GM23338 (cell line): Measurements from ENCODE around the gene ATF2. TPM values are rescaled to one million over a fixed set of nuclear protein-coding genes. Genes with fewer than 3 reads are reported as not detected.

ENCODE experiments used
- ATAC-seq: fragments of 200-7000 bp; cut with Tn5 transposase; 3 replicates; pipeline ENCODE4 v1.9.1; 2020
- DNase-seq: peaks from one replicate; pipeline ENCODE4 v3.0.0-alpha.2; 2015; ENCODE audit warnings: low spot score
- H2AFZ ChIP-seq: fragments of 200-600 bp; sonication (generic); 2 replicates; pipeline ENCODE4 v1.8.0; 2016; ENCODE audit warnings: antibody characterized with exemption, mild to moderate bottlenecking, moderate library complexity
- H3F3A ChIP-seq: fragments of 200-600 bp; sonication (generic); replicated peaks from 2 replicates; pipeline ENCODE4 v1.8.0; 2017; ENCODE audit warnings: antibody characterized with exemption, mixed run types, low read depth
- H3K27ac ChIP-seq: fragments of 200-600 bp; sonication (generic); 2 replicates; pipeline ENCODE4 v1.6.1; 2016; ENCODE audit warnings: low read depth
- H3K27me3 ChIP-seq: fragments of 200-600 bp; sonication (generic); 2 replicates; pipeline ENCODE4 v1.8.0; 2016; ENCODE audit warnings: mild to moderate bottlenecking, mixed run types, moderate library complexity; ENCODE audit not compliant: insufficient read depth
- H3K36me3 ChIP-seq: fragments of 200-600 bp; sonication (generic); 2 replicates; pipeline ENCODE4 v1.8.0; 2016; ENCODE audit warnings: mild to moderate bottlenecking; ENCODE audit not compliant: insufficient read depth
- H3K4me1 ChIP-seq: fragments of 200-600 bp; sonication (generic); 2 replicates; pipeline ENCODE4 v1.8.0; 2016; ENCODE audit warnings: mild to moderate bottlenecking, moderate library complexity; ENCODE audit not compliant: insufficient read depth
- H3K4me2 ChIP-seq: fragments of 200-600 bp; sonication (generic); 2 replicates; pipeline ENCODE4 v1.7.1; 2017; ENCODE audit warnings: mixed run types
- H3K4me3 ChIP-seq: fragments of 200-600 bp; sonication (generic); 2 replicates; pipeline ENCODE4 v1.6.1; 2016; ENCODE audit warnings: mixed run types
- H3K79me2 ChIP-seq: fragments of 200-600 bp; sonication (generic); replicated peaks from 2 replicates; pipeline ENCODE4 v1.8.0; 2017; ENCODE audit warnings: mild to moderate bottlenecking; ENCODE audit not compliant: insufficient read depth
- H3K9me2 ChIP-seq: fragments of 200-600 bp; sonication (generic); 2 replicates; pipeline ENCODE4 v1.8.0; 2017; ENCODE audit not compliant: insufficient read depth
- H4K20me1 ChIP-seq: fragments of 200-600 bp; sonication (generic); replicated peaks from 2 replicates; pipeline ENCODE4 v1.8.0; 2017; ENCODE audit warnings: mild to moderate bottlenecking; ENCODE audit not compliant: insufficient read depth
- H3K27ac Mint-ChIP-seq: 2 replicates; pipeline ENCODE4 v1.8.0; 2020; ENCODE audit warnings: inconsistent platforms, mild to moderate bottlenecking, moderate library complexity, mixed read lengths
- H3K27me3 Mint-ChIP-seq: 3 replicates; pipeline ENCODE4 v1.8.0; 2022; ENCODE audit warnings: low read depth, mild to moderate bottlenecking, moderate library complexity, mixed read lengths, inconsistent platforms; ENCODE audit not compliant: insufficient read depth, poor library complexity
- H3K36me3 Mint-ChIP-seq: 3 replicates; pipeline ENCODE4 v1.8.0; 2021; ENCODE audit warnings: low read depth, mild to moderate bottlenecking, inconsistent platforms, moderate library complexity, mixed read lengths
- H3K4me1 Mint-ChIP-seq: 3 replicates; pipeline ENCODE4 v1.8.0; 2020; ENCODE audit warnings: mild to moderate bottlenecking, inconsistent platforms, mixed read lengths
- H3K4me3 Mint-ChIP-seq: 3 replicates; pipeline ENCODE4 v1.8.0; 2021; ENCODE audit warnings: moderate library complexity, mild to moderate bottlenecking, inconsistent platforms, mixed read lengths
- H3K9me3 Mint-ChIP-seq: 3 replicates; pipeline ENCODE4 v1.8.0; 2020; ENCODE audit warnings: moderate library complexity, mild to moderate bottlenecking, inconsistent platforms, mixed read lengths
- EZH2 ChIP-seq: fragments of 200-600 bp; sonication (generic); IDR thresholded peaks from one replicate; pipeline ENCODE4 v1.8.0; 2017; ENCODE audit warnings: antibody characterized with exemption, mild to moderate bottlenecking, low read depth; ENCODE audit not compliant: unreplicated experiment
- EZH2phosphoT487 ChIP-seq: fragments of 200-600 bp; sonication (generic); IDR thresholded peaks from one replicate; pipeline ENCODE4 v1.8.1; 2018; ENCODE audit warnings: antibody characterized with exemption; ENCODE audit not compliant: unreplicated experiment
- STAT1 ChIP-seq: IDR thresholded peaks from one replicate; pipeline ENCODE4 v1.6.1; 2016; ENCODE audit warnings: antibody characterized with exemption; ENCODE audit not compliant: unreplicated experiment
- ZNF114 ChIP-seq: fragments of 250-450 bp; sonication (Bioruptor Pico); IDR thresholded peaks from 2 replicates; pipeline ENCODE4 v1.5.0; 2020; ENCODE audit warnings: mild to moderate bottlenecking, moderate library complexity
- ZNF462 ChIP-seq: fragments of 250-450 bp; sonication (Bioruptor Pico); IDR thresholded peaks from 2 replicates; pipeline ENCODE4 v1.5.0; 2020; ENCODE audit warnings: mild to moderate bottlenecking, moderate library complexity
- polyA plus RNA-seq: library from polyadenylated mRNA; unstranded; fragments of >200 nt; fragmentation: Nextera tagmentation; extraction: Ambion mirVana; gene quantifications from 2 replicates; pipeline ENCODE4 v1.2.1, GENCODE V29; 2016
- total RNA-seq: library from RNA; depleted of rRNA; stranded (reverse); fragments of >200 nt; shearing (Covaris generic); gene quantifications from 2 replicates; pipeline ENCODE4 v1.2.3, GENCODE V29; 2014
- TF ChIP-seq, protein P1 (sequence below): IDR thresholded peaks from 2 replicates; pipeline ENCODE4 v1.6.1; 2016; ENCODE audit warnings: antibody characterized with exemption

The ATF2 gene
- total and polyA plus RNA-seq, 2 experiments from 2014 or later: 23.6 to 56.2 TPM

- TF ChIP-seq ZNF462 (CRISPR knock-in tag): no peak
- no peak for TF ChIP-seq EZH2phosphoT487
- TF ChIP-seq, protein P1, sequence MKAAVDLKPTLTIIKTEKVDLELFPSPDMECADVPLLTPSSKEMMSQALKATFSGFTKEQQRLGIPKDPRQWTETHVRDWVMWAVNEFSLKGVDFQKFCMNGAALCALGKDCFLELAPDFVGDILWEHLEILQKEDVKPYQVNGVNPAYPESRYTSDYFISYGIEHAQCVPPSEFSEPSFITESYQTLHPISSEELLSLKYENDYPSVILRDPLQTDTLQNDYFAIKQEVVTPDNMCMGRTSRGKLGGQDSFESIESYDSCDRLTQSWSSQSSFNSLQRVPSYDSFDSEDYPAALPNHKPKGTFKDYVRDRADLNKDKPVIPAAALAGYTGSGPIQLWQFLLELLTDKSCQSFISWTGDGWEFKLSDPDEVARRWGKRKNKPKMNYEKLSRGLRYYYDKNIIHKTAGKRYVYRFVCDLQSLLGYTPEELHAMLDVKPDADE: no peak
Observed at GRCh38 chr2:175039031-175039430, 129.0 kb downstream of the ATF2 start (continued).

- Histone ChIP-seq H3K4me2 (no peak overlapping the region), H3K4me1 (no peaks in the 10 kb centered on the region), H3K4me3 (no peak overlapping the region), H3K36me3 (no peaks in the 10 kb centered on the region), H3K79me2 (no peaks in the 10 kb centered on the region), H3K27ac (no peak overlapping the region), H2AFZ (no peak overlapping the region), H3K27me3 (no peaks in the 10 kb centered on the region), H3F3A (no peaks in the 10 kb centered on the region), H3K9me2 (peaks cover 12% of the 10 kb centered on the region), H4K20me1 (no peaks in the 10 kb centered on the region; the same call in 1 of the 2 replicates)
- Mint-ChIP-seq H3K27ac (no peak overlapping the region), H3K27me3 (peaks cover 2% of the 10 kb centered on the region), H3K4me1 (peaks cover 9% of the 10 kb centered on the region), H3K36me3 (no peaks in the 10 kb centered on the region; the same call in 2 of the 3 replicates), H3K4me3 (no peak overlapping the region), H3K9me3 (no peaks in the 10 kb centered on the region; the same call in none of the 3 replicates)
- no peak for DNase-seq
- TF ChIP-seq ZNF114 (CRISPR knock-in tag) (no peak), ZNF462 (CRISPR knock-in tag) (no peak), STAT1 (no peak), EZH2 (no peak)
- ATAC-seq: no peak
Observed at GRCh38 chr2:175037941-175038340, 130.1 kb downstream of the ATF2 start.
